GM21619 (cell line): Measurements from ENCODE around the gene SIRT4.
A peak's percentile ranks its signal among the peaks of the same experiment; 100 is the strongest.
"Not testable (repeated sequence)": the region's sequence is repeated elsewhere in the genome, so short reads cannot be mapped to it uniquely, and the experiment has no call there.

Experiments
- ATAC-seq: cut with Tn5 transposase; IDR thresholded peaks from one replicate; pipeline ENCODE4 v1.9.1; 2021; ENCODE audit not compliant: unreplicated experiment

SIRT4 gene, protein sequence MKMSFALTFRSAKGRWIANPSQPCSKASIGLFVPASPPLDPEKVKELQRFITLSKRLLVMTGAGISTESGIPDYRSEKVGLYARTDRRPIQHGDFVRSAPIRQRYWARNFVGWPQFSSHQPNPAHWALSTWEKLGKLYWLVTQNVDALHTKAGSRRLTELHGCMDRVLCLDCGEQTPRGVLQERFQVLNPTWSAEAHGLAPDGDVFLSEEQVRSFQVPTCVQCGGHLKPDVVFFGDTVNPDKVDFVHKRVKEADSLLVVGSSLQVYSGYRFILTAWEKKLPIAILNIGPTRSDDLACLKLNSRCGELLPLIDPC

DNA sequence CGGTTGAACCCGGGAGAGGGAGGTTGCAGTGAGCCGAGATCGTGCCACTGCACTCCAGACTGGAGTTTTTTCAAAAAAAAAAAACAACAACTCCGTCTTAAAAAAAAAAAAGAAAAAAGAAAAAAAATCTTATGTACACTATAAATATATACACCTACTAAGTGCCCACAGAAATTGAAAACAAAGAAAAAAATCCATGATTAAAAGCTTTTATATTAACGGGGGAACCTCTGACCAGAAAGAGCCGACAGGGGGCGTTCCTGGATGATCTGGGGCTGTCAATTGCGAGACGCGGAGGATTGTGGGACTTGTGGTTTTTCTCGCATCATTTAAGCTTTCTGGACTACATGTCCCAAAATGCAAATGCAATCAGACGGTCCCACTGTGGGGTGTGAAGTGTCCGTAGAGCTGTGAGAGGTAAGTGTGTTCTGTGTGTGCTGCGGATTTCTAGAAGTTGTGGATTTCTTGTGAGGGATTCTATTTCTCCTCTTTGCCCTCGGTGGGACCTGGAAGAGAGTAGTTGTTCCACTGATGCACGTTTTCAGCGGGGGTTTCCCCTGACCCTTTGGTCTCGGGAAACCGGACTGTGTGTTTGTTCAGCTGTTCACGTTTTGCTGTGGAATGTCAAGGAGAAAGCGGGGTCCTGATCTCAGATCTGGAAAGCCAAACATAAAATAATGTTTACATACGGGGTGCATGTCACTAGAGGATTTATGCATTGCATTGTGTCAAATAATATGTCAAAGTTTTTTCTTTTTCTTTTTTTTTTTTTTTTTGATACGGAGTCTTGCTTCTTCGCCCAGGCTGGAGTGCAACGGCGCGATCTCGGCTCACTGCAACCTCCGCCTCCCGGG lies at the start of gene SIRT4:
Gene SIRT4 (plus strand): TSS at position 360 of the 854 bp plus-strand sequence. CDS start 1,241 bp downstream, outside the sequence.
- ATAC-seq, result peak; percentile 97

- not testable (repeated sequence) for ATAC-seq
Measured at GRCh38 chr12:120253313-120253712, 48.8 kb upstream of the SIRT4 start.

GRCh38 chr12:120254809-120255208 lies 47.3 kb upstream of the SIRT4 start:
- no peak for ATAC-seq

GRCh38 chr12:120257041-120257821 lies 44.9 kb upstream of the SIRT4 start:
- ATAC-seq, result no peak

GRCh38 chr12:120258323-120258896 lies 43.7 kb upstream of the SIRT4 start:
- no peak for ATAC-seq

GRCh38 chr12:120259418-120260202 lies 42.5 kb upstream of the SIRT4 start:
- no peak for ATAC-seq

DNA sequence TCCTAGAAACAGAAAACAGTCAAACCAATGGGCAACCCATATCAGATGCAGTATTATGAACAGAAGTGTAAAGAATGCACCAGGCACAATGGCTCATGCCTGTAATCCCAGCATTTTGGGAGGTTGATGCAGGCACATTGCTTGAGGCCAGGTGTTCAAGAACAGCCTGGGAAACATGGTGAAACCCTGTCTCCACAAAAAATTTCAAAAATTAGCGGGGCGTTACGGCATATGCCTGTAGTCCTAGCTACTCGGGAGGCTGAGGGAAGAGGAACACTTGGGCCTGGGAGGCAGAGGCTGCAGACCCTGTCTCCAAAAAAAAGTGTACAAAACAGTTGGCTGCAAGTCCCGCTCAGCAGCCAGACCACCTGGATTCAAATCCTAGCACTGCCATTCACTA lies 41.5 kb upstream of the SIRT4 start:
- no peak for ATAC-seq

DNA sequence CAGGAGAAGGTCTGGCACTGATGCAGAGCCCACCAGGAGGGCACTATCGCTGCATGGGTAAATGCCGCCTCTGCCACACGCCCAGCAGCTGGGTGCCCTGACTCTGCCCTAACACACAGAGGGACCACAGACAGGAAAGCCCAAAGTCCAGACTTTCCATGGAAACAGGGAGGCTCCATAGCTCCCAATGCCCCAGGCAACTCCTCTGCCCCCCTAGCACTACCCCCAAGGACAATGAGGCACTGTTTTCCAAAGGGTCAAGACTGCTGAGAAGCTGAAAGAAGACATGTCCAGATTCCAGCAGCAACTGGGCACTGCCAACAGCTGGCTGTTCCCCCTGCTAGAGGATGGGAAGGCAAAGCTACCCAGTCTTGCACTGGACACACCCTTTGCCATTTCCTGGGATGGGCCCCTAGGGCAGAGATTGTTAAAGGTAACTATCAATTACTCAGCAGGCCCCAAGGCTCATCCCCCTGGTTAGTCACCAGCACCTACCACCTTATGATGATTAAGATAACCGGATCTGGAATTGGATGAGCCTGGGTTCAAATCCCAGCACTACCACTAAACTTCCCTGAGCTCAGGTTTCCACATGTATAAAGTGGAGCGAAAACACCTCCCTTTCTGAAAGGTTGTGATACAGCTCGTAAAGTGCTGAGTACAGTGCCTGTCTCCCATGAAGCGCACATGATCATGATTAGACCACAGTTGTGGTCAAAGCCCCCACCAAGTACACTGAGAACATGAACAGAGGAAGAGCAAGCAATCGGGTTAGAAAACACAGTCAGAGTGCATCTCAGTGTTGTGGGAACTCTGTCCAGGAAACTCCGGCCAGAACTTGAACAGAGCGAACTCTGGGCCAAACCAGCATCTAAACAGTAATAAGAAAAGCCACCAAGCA lies 39.9 kb upstream of the SIRT4 start:
- ATAC-seq, result no peak

DNA sequence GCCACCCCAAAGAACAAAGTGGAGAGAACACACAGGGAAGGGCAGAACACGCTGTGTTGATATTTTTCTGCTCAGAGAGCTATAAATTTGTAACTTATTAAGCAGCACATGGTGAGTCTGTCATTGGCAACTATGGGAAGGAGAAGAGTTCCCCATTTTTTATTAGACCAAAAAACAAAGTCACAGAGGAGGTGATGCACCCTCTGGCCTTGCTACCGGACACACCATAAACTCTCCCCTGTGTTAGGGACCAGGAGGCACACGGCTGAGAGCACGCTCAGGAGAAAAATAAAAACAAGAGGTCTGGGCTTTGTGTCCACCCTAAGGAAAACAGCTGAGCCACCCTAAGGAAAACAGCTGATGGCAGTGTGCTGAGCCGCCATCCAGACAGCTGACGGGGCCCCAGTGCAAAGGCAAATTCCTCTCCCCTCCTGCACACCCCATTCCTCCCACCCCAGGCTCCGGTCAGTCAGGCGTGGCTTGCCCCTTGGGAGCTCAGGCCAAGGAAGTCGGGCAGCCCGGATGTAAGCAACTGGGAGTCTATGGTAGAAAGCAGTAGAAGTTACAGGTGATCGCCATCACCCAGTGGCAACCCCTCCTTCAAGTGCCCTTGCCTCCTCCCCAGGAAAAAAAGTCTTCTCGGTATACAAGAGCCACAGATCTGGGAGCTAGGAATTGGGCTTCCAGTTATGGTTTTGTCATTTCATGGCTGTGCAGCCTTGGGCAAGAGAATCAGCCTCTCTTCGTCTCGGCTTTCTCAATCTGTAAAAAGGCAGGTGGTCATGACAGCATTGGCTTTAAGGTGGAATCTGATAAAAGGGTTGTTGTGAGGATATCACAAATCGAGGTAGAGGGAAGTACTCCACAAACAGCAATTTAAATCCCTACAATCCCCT lies 39.0 kb upstream of the SIRT4 start:
- no peak for ATAC-seq

GRCh38 chr12:120263748-120264085 lies 38.4 kb upstream of the SIRT4 start:
- ATAC-seq, result no peak

DNA sequence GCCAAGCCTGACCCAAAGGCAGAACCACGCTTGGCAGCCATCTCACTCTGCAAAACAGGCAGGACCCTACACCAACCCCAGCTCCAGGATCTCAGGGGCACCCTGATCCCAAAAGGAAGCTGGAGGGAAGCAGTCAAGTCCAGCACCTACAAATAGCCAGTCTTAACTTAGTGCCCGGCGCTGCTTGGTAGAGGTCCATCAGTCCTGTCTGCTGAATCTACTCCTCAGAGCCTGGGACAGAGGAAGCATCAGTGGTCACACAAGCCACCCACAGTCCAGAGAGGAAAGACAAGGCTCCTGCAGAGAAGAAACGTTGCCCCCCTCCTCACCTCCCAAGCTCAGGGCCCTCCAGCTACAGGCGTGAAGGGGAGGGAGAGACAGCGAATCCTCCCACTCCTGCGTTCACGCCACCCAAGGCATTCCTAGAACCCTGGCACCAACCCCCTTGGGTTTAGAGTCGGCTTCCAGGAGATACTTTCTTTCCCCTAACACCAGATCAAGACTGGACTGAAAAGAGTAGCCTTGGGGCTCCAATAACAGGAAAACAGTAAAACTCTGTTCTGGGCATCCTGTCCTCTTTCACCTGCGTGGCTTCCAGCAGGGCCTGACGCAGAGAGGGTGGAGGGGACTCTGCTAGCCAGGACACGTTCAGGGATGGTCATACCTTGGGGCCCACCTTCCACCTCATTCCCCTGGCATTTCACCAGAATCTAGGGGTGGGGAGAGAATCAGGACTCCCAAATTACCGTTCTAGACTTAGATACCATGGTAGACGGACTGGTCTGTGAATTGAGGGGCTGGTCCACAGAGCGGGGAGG lies 37.8 kb upstream of the SIRT4 start:
- ATAC-seq, result no peak

DNA sequence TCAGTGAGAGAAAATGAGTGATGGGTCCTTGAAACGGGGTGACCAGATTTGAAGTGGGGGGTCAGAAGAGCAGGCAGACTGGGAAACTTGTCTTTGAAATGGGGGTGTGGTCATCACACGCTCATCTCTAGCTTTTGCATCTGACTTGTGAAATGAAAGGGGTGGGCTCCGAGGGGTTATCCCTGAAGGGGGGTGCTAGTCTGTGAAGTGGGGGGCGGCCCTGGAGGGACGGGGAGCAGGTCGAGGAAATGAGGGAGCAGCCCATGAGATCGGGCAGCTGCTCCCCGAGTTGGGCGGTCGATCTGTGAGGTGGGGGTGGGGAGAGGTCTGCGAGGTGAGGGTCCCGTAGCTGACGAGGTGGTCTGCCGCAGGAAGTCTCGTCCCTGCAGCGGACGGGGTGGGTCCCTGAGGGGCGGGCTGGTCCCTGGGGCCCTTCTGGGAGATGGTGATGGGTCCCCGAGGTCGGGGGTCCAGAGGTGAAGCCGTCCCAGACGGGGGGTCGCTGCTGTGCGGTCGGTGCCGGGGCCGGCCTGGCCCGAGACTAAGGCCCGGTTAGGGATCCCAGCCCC lies 37.1 kb upstream of the SIRT4 start:
- no peak for ATAC-seq

- peak; percentile 65 for ATAC-seq
Measured at GRCh38 chr12:120265473-120266179, 36.5 kb upstream of the SIRT4 start, which contains the start of gene PXN. PXN (minus strand) TSS chr12:120265730; CDS start chr12:120265629, 101 bp downstream.

- ATAC-seq, result no peak
Measured at GRCh38 chr12:120266180-120266870, 35.8 kb upstream of the SIRT4 start.

GRCh38 chr12:120267736-120268135 lies 34.4 kb upstream of the SIRT4 start:
- ATAC-seq, result no peak

DNA sequence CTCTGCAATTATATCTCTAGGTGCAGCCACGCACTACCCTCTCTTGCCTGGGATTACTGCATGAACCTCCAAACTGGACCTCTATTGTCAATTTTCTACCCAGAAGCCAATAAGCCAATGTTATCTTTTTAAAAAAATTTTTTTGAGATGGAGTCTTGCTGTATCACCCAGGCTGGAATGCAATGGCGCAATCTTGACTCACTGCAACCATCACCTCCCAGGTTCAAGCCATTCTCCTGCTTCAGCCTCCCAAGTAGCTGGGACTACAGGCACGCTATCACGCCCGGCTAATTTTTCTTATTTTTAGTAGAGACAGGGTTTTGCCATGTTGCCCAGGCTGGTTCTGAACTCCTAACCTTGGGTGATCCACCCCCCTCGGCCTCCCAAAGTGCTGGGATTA lies 25.4 kb upstream of the SIRT4 start:
- ATAC-seq, result no peak
